ENCODE measurements around the gene MEI1. TPM values are rescaled to one million over a fixed set of nuclear protein-coding genes. Genes with fewer than 3 reads are reported as not detected.

MEI1 gene
- total and polyA plus RNA-seq, 2 of the 4 experiments (the other 2 are of a cell fraction): 0.90 to 2.6 TPM

DNA sequence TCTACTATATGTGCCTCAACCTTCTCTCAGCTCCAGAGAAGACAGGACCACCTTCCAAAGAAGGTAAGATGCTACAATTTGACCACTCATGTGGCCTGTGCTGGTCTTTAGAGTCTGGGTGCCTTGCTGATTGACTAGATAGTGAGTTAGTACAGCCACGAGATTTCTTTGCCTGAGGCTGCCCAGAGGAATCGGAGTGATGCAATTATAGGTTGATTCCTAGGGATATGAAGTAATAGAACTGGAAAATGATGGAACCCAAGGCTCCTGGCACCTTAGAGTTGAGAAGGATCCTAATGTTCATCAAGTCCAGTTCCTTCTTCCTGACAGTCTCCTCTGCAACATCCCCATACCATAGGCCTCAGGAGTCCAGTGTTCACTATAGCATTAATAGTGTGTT lies 54.7 kb downstream of the MEI1 start:
- WGBS, 2 experiments (ENCODE audit: extremely low coverage in 2 of 2, insufficient read length in 1 of 2): 42% methylated on average over 2 of the region's 2 CpGs; no CpG with 5 or more reads in 1 of the 2 experiments
- Histone ChIP-seq H4K20me1 (ENCODE audit: insufficient read depth, low read length) (no peaks in the 10 kb centered on the region; the same call in 1 of the 2 replicates), H4K5ac (ENCODE audit: low read depth, low read length) (no peak overlapping the region), H3K27ac (ENCODE audit: insufficient read depth, low read length) (no peak overlapping the region), H3K23ac (ENCODE audit: low read depth, low read length) (no peak overlapping the region), H3K79me1 (ENCODE audit: low read depth in 1 of 2, low read length in 2 of 2) (no peaks in the 10 kb centered on the region), H2BK20ac (ENCODE audit: low read depth, low read length) (no peak overlapping the region), H3K56ac (ENCODE audit: extremely low read depth, insufficient read depth, low read length) (no peak overlapping the region), H4K8ac (ENCODE audit: low read depth in 2 of 2, low read length in 2 of 2) (no peak overlapping the region), H3K9ac (ENCODE audit: low read depth, low read length) (no peak overlapping the region), H3K9me3 (ENCODE audit: control insufficient read depth, insufficient read depth, low read length) (no peaks in the 10 kb centered on the region), H3K18ac (ENCODE audit: low read depth, low read length) (no peak overlapping the region), H2BK5ac (ENCODE audit: low read depth, low read length, poor library complexity, severe bottlenecking) (no peak overlapping the region), H3K4me2 (ENCODE audit: low read depth, low read length) (no peak overlapping the region), H3K36me3 (ENCODE audit: control insufficient read depth, insufficient read depth, low read length) (no peaks in the 10 kb centered on the region), H3K4ac (ENCODE audit: low read depth, low read length) (no peak overlapping the region), H2BK15ac (ENCODE audit: low read depth, low read length) (no peak overlapping the region), H3K4me1 (ENCODE audit: control insufficient read depth, insufficient read depth, low read length) (no peaks in the 10 kb centered on the region), H2AK9ac (replicated peaks; ENCODE audit: low read depth, low read length, poor library complexity) (no peak overlapping the region), H2BK120ac (ENCODE audit: low read depth, low read length) (no peak overlapping the region), H2AFZ (replicated peaks; ENCODE audit: low read length, poor library complexity) (no peak overlapping the region), H3K14ac (replicated peaks; ENCODE audit: low read depth, low read length) (no peak overlapping the region), H2AK5ac (ENCODE audit: low read depth, low read length) (no peak overlapping the region), H3K9me1 (ENCODE audit: insufficient read depth, low read length) (no peaks in the 10 kb centered on the region; the same call in 1 of the 2 replicates), H4K91ac (ENCODE audit: insufficient read depth, low read depth, low read length) (no peak overlapping the region), H3K4me3 (ENCODE audit: insufficient read depth, low read depth, low read length) (no peak overlapping the region), H3K27me3 (ENCODE audit: control insufficient read depth, insufficient read depth, low read length) (peaks cover 32% of the 10 kb centered on the region)
- CTCF ChIA-PET: no interaction called here
- no peak for DNase-seq
- no TSS peak for BruUV-seq (replicated peaks)
- in situ Hi-C loops (cut with MboI; ENCODE audit: low sequenced_read_pairs): no loop called here
- no peak for ATAC-seq (ENCODE audit: low read depth)
- dilution Hi-C loops (cut with HindIII; ENCODE audit: low sequenced_read_pairs, unreplicated experiment): no loop called here
- intact Hi-C loops (cut with micrococcal nuclease): no loop called here
- TF ChIP-seq CHD1 (IDR thresholded peaks at IDR 0.05; ENCODE audit: low read depth, low read length) (no peak), MXI1 (IDR thresholded peaks at IDR 0.05; ENCODE audit: borderline replicate concordance, low read depth, low read length) (no peak), POLR2A (IDR thresholded peaks at IDR 0.05; ENCODE audit: low read depth, low read length) (no peak), NFE2L2 (IDR thresholded peaks at IDR 0.05; ENCODE audit: low read depth, low read length) (no peak), RCOR1 (IDR thresholded peaks at IDR 0.05; ENCODE audit: insufficient replicate concordance, low read length) (no peak), BHLHE40 (IDR thresholded peaks at IDR 0.05; ENCODE audit: low read depth, low read length) (no peak), RFX5 (IDR thresholded peaks at IDR 0.05; ENCODE audit: low read depth, low read length) (no peak), SMC3 (IDR thresholded peaks at IDR 0.05; ENCODE audit: low read depth, low read length) (no peak), CEBPB (IDR thresholded peaks at IDR 0.05; ENCODE audit: low read depth, low read length) (no peak), RAD21 (IDR thresholded peaks at IDR 0.05; ENCODE audit: low read length) (no peak), FOS (IDR thresholded peaks at IDR 0.05; ENCODE audit: low read depth, low read length) (no peak), MAFK (IDR thresholded peaks at IDR 0.05; ENCODE audit: low read depth, low read length) (no peak), MAZ (IDR thresholded peaks at IDR 0.05; ENCODE audit: borderline replicate concordance, low read depth, low read length) (no peak)
- TF ChIP-seq, protein P1, sequence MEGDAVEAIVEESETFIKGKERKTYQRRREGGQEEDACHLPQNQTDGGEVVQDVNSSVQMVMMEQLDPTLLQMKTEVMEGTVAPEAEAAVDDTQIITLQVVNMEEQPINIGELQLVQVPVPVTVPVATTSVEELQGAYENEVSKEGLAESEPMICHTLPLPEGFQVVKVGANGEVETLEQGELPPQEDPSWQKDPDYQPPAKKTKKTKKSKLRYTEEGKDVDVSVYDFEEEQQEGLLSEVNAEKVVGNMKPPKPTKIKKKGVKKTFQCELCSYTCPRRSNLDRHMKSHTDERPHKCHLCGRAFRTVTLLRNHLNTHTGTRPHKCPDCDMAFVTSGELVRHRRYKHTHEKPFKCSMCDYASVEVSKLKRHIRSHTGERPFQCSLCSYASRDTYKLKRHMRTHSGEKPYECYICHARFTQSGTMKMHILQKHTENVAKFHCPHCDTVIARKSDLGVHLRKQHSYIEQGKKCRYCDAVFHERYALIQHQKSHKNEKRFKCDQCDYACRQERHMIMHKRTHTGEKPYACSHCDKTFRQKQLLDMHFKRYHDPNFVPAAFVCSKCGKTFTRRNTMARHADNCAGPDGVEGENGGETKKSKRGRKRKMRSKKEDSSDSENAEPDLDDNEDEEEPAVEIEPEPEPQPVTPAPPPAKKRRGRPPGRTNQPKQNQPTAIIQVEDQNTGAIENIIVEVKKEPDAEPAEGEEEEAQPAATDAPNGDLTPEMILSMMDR (conservative IDR thresholded peaks at IDR 0.05; ENCODE audit: low read depth, low read length): no peak
- TF ChIP-seq, protein P2, sequence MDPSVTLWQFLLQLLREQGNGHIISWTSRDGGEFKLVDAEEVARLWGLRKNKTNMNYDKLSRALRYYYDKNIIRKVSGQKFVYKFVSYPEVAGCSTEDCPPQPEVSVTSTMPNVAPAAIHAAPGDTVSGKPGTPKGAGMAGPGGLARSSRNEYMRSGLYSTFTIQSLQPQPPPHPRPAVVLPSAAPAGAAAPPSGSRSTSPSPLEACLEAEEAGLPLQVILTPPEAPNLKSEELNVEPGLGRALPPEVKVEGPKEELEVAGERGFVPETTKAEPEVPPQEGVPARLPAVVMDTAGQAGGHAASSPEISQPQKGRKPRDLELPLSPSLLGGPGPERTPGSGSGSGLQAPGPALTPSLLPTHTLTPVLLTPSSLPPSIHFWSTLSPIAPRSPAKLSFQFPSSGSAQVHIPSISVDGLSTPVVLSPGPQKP (IDR thresholded peaks at IDR 0.05; ENCODE audit: borderline replicate concordance, low read depth, low read length): no peak
- TF ChIP-seq, protein P3, sequence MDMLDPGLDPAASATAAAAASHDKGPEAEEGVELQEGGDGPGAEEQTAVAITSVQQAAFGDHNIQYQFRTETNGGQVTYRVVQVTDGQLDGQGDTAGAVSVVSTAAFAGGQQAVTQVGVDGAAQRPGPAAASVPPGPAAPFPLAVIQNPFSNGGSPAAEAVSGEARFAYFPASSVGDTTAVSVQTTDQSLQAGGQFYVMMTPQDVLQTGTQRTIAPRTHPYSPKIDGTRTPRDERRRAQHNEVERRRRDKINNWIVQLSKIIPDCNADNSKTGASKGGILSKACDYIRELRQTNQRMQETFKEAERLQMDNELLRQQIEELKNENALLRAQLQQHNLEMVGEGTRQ (IDR thresholded peaks at IDR 0.05; ENCODE audit: low read depth, low read length): no peak
- POLR2A ChIA-PET (ENCODE audit: unreplicated experiment): no interaction called here
